Effector CD4-positive, alpha-beta T cell (primary cell): ENCODE measurements around the gene DAB2IP.

Source experiments
- DNase-seq: peaks from one replicate; pipeline ENCODE4 v3.0.0-alpha.2; 2020

The DAB2IP gene

DNA sequence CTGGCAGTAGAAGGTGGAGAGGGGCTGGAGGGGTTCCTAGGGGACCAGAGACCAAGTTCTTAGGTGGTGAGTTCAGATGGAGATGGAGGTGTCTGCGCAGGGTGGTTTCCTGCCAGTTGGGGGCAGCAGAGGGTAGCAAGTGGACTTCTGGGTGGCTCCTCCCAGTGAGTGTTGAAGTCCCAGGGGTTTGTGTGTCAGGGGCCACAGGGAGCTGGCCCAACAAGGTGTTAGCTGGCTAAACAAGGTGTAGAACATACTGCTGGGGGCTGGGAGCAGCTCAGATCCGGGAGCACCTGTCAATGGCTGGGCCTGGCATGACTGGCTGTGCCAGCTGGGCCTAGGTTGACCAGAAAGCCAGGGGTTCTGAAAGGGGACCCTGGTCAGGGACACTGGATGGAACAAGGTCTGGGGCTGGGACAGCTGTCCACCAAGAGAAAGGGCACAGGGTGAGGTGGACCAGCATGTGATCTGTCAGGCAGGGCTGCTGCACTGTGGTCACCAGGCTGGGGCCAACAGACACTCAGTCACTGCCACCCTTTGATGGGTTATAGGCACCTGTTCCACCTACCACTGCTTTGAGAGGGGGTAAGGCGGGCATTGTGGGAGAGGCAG lies 35.6 kb downstream of the DAB2IP start:
- peak; percentile 12 for DNase-seq

GRCh38 chr9:121688146-121688680 lies 36.8 kb downstream of the DAB2IP start:
- DNase-seq: no peak

DNA sequence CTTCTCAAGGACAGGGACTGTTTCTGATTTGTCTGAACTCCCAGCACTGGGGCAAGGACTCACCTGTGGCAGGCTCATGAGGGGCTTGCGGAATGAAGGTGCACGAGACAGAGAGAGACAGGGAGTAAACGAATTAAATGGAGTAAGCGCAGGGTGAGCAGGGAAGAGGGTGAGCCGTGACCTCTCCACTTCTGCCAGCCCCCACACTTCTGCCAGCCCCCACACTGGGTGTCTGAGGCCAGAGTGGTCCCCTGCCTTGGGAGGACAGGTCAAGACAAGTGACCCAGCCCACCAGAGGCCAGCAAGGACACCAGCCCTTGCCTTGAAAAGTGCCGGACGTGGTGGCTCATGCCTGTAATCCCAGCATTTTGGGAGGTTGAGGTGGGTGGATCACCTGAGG lies 37.2 kb downstream of the DAB2IP start:
- DNase-seq: no peak

DNA sequence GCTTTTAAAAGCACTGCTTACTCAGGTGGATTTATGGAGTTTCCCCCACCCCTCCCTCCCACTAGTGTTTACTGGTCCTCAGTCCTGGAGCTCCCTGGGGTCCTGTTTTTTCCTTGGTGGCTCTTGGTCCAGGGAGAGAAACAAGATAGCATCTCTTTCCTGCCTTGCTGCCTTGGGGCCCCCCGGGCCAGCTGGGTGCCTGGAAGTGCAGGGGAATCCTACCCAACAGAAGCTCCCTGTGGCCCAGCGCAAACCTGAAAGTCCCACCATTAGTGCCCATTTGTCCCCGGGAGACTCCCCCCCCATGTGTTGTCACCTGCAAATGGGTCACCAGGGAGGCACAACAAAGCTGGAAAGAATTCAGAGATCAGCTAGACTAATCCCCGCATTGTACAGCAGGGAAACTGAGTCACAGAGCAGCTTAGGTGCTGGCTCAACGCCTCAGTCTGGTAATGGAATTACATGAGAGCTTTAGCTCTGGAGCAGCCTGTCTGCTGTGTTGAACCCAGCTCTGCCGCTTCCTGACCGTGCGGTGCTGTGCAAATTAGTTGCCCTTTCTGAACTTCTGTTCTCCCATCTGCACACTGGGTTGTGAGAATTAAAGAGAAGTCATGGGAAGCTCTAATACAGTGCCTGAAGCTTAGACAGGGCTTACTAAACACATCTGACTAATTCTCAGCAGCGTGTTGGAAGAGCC lies 38.2 kb downstream of the DAB2IP start:
- no peak for DNase-seq

GRCh38 chr9:121690316-121690715 lies 38.9 kb downstream of the DAB2IP start:
- no peak for DNase-seq

DNA sequence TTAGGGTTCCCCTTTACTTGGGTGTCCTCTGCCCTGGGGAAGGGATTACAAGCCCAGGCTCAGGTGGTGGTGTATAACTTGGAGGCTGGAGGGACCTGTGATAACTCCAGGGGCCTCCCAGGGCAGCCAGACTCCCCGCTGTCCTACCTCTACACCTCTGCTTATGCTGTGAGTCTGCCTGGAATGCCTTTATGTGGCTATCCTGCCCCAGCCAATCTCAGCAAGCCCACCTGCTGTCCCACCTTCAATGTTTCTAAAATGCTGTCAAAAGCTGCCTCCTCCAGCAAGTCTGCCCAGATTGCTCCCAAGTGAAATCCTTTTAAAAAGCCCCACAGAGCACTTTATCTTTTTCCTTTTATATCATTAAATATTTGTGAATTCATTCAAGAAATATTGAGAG lies 39.3 kb downstream of the DAB2IP start:
- no peak for DNase-seq

DNA sequence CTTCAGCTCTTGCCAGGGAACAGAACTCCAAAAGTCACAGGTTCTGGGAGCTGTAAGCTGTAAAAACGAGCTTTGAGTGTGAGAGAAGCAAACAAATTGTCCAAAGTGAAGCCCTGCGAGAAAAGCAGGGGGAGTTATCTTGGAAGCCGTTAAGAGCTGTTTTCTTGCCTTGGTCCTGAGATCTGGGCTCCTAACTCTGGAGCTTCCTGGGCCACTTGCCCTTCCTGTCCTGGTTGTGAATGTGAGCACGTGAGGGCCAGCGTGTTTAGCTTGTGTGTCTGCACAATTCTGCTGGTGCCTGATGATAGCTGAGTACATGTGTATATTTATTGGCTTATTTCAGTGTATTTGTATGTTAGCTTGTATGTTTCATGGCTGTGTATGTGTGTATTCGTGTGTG lies 40.5 kb downstream of the DAB2IP start:
- DNase-seq: no peak

DNA sequence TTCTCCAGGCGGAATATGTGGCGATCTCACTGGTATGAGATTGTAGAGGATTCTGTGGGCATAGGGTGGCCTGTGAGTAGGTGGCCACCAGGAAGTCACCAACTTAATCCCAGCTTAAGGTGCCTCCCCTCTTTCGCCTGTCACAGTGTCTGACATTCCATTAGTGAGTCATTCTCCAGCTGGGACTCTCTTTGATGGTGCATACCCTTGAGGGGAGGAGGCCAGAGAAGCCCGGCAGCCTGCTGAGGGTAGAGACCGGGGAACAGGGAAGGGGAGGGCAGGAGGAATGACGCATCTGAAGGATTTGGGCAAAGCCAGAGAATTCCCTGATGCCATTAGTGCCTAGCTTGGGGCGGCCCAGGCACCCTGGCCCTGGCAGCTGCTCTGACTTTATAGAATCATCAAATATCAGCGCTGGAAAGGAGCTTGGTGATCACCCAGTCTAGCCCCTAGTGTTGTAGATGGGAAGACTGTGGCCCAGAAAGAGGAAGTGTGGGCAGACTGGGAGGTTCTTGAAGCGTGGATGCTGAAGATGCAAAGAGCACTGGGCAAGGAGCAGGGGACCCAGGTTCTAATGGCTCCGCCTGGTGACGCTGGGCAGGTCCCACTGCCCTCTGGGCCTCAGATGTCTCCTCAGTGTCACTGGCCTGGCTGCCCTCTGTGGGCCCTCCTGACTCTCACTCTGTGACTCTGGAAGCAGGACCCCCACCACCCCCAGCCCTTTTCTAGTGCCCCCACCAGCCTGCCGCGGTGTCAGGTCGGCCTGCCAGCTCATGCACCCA lies 41.4 kb downstream of the DAB2IP start:
- no peak for DNase-seq

GRCh38 chr9:121693388-121693670 lies 41.9 kb downstream of the DAB2IP start:
- no peak for DNase-seq

DNA sequence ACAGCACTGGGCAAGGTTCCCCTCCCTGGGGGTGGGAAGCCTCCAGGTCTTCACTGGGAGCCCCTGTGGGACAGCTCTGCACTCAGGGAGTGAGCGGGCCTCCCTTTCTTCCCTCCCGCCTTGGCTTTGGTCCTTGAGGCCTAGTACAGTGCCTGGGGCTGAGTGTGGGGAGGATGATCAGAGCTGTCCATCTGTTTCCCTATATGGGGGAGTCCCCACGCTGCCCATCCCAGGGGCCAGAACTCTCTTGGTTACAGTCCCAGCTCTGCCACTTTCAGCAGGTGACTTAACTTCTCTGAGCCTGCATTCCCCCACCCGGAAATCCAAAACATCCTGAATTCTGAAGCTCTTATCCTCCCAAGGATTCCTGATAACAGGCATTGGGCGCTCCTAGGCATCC lies 42.6 kb downstream of the DAB2IP start:
- DNase-seq: no peak

DNA sequence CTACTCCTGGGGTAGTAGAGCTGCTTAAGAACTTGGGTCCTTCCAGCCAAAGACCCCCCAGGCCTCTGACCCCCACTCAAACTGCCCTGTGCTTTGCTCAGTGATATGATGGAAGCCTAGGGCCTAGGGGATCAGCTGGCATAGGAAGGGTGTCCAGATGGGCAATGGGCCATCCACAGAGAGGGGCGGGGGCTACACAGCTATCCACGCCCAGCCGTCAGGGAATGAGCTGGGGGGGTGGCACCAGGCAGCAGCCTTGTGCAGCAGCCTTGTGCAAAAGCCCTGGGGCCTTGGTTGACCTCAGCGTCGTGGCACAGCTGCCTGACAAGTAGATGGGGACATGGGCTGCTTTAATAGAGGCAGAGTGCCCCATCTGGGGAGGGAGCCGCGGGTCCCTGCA lies 43.2 kb downstream of the DAB2IP start:
- DNase-seq: no peak

DNA sequence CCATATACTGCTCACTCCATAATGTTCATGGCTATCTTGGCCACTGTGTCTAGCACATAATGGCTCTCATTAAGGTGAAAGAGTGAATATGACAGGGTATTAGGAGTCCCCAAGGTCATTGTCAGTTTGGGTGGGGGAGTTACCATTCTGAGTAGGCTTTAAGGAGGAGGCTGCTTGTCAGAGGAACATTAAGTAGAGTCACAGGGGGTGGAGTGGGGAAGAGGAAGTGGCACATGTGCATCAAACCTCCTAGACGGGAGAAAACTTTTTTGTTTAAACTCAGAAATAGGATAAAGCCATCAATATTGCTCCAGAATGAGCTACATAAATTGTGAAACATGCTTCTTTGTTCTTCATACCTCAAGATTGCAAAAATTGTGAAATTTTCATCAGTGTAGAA lies 45.5 kb downstream of the DAB2IP start:
- DNase-seq: no peak

DNA sequence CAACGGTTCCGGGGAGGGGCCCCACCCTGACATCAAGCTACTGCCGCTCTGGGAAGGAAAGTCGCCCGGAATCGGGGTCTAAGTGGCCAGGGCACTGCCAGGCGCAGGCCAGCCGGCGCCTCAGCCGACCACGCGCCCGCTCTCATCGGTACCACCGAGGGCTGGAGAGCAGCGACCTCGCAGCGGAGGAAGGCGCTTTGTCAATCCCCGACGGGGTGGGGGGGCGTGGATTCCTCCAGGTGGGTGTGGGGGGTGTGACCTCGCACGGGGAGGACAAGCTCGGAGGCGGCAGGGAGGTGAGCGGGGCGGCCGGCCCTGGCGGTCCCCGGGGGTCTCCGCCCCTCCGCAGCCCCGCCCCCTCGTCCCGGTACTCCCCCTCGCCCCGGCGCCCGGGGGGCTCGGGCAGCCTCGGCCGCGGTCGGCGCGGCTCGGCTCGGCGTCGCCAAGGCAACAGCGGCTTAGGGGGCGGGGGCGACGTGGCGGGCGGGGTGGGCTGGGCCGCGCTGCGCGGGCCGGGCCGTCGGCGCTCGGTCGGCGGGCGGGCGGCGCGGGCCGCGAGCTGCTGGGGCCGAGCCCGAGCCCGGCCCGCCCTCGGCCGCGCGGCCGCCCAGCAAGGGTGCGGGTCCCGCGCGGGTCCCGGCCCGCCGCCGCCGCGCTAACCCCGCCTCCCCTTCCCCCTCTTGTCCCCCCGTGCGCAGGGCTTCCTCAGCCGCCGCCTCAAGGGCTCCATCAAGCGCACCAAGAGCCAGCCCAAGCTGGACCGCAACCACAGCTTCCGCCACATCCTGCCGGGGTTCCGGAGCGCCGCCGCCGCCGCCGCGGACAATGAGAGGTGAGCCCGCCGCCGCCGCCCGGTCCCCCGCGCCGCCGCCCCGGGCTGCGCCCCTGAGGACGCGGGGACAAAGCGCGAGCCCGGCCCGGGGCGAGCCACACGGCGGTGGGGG lies 47.5 kb downstream of the DAB2IP start:
- DNase-seq: no peak

DNA sequence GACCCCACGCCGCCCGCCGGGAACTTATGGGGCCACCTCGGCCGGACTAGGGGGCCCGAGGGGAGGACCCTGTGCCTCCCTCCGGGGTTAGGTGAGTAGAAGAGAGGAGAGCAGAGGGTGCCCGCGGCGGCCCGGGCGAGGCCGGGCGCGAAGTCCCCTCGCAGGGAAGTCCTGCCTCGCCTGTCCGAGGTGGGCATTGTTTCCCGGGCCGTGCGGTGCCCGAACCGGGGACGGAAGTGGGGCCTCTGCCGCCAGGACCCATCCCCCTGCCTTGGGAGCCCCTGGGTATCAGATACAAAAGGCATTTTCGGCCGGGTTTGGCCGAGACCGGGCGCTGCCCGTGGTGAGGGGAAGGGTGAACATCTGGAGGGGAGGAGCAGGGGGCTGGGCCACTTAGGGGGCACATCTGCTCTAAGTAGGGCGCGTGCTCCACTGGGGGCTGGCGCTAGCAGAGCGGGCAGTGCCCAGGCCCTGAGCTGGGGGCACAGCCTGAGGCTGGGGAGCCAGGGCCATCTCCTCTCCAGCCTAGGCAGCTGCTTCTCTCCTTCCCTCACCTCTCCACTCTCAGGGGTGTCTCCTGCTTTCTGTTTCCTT lies 48.2 kb downstream of the DAB2IP start:
- DNase-seq: no peak

DNA sequence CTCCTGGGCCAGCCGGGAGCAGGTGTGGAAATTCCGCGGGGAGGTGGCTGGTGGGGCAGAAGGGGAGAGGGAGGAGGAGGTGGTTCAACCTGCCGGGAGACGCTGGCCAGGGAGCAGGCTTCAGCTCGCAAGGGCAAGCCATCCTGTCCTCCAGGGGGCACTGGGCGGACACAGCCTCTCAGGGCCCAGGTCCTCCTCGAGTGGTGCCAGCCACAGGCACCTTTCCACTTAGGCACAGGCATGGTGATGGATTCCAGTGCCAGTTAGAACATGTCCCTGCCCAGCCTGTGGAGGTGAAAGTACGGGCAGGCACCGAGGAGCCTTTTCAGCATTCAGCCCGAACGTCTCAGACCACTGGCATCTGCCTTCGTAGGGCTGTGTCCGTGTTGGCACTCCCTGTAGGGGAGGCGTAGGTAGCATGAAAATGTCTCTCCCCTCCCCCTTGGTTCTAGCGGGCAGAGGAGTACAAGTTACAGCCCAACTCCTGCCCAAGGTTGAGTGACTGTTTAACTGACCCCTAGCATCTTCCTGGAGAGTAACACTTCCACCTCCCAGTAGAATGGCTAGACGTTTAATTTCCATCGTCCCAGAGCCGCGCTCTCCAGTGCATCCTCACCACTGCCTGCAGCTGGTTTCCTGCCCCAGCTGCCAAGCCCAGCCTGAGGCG lies 48.9 kb downstream of the DAB2IP start:
- DNase-seq: no peak

- no peak for DNase-seq
These were observed 49.5 kb downstream of the DAB2IP start for GRCh38 chr9:121700832-121701419.

- no peak for DNase-seq
These were observed 50.4 kb downstream of the DAB2IP start for GRCh38 chr9:121701736-121702261.

- DNase-seq: no peak
These were observed 51.7 kb downstream of the DAB2IP start for GRCh38 chr9:121703014-121703734.

- DNase-seq: no peak
These were observed 52.8 kb downstream of the DAB2IP start for GRCh38 chr9:121704281-121704680.

DNA sequence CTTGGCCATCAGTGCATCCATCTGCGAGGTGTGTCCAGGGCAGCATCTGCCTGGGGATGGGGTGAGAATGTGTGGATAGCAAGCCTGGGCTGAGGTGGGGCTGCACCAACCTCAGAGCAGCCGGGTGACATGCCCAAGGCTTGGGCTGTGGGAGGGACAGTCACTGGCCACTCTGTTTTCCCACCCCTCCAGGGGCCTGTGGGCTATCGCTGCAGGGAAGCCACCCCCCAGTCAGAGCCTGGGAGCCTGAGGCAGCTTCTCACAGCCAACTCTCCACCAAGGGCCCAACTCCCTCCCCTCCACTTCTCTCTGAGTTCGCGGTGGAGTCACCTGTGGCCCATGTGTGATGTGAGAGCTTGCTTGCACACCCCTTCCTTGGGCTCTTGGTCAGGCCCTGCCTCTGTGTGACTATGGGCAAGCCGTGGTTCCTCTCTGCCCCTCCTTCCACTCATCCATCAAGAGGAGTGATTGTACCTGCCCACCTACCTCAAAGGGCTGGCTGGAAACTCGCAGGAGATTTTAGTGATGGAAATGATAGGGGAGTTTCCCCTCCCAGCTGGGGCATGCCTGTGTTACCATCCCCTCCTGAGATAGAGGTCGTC lies 54.8 kb downstream of the DAB2IP start:
- DNase-seq: no peak
